GM23338 (cell line): Measurements from ENCODE around the gene BCOR.

Experiments used
- CREB1 ChIP-seq: fragments of 250-450 bp; sonication (Bioruptor Pico); IDR thresholded peaks from 2 replicates; pipeline ENCODE4 v1.5.0; 2020; ENCODE audit warnings: low read depth, mild to moderate bottlenecking, moderate library complexity
- EZH2 ChIP-seq: fragments of 200-600 bp; sonication (generic); IDR thresholded peaks from one replicate; pipeline ENCODE4 v1.8.0; 2017; ENCODE audit warnings: antibody characterized with exemption, mild to moderate bottlenecking, low read depth; ENCODE audit not compliant: unreplicated experiment
- EZH2phosphoT487 ChIP-seq: fragments of 200-600 bp; sonication (generic); IDR thresholded peaks from one replicate; pipeline ENCODE4 v1.8.1; 2018; ENCODE audit warnings: antibody characterized with exemption; ENCODE audit not compliant: unreplicated experiment
- JUNB ChIP-seq: IDR thresholded peaks from one replicate; pipeline ENCODE4 v1.6.1; 2016; ENCODE audit warnings: antibody characterized with exemption; ENCODE audit not compliant: unreplicated experiment
- NANOG ChIP-seq: IDR thresholded peaks from 2 replicates; pipeline ENCODE4 v1.6.1; 2016; ENCODE audit warnings: antibody characterized with exemption, borderline replicate concordance
- POLR2AphosphoS5 ChIP-seq: IDR thresholded peaks from 2 replicates; pipeline ENCODE4 v1.6.1; 2016; ENCODE audit warnings: antibody characterized with exemption, low read depth
- STAT1 ChIP-seq: IDR thresholded peaks from one replicate; pipeline ENCODE4 v1.6.1; 2016; ENCODE audit warnings: antibody characterized with exemption; ENCODE audit not compliant: unreplicated experiment
- ZNF114 ChIP-seq: fragments of 250-450 bp; sonication (Bioruptor Pico); IDR thresholded peaks from 2 replicates; pipeline ENCODE4 v1.5.0; 2020; ENCODE audit warnings: mild to moderate bottlenecking, moderate library complexity
- ZNF331 ChIP-seq: fragments of 250-450 bp; sonication (Bioruptor Pico); IDR thresholded peaks from 2 replicates; pipeline ENCODE4 v1.5.0; 2020; ENCODE audit warnings: low read depth, mild to moderate bottlenecking, moderate library complexity
- TF ChIP-seq, protein P1 (sequence below), 2 experiments: fragments of 200-600 bp in 1 of 2; sonication (generic) in 1 of 2; conservative IDR thresholded peaks; 2 replicates each; pipeline versions ENCODE4 v1.5.1 to v1.6.1; 2016 to 2017; ENCODE audit warnings: antibody characterized with exemption in 2 of 2, low read depth in 2 of 2, mild to moderate bottlenecking in 2 of 2, moderate library complexity in 1 of 2
- TF ChIP-seq, protein P2 (sequence below): IDR thresholded peaks from one replicate; pipeline ENCODE4 v1.6.1; 2018; ENCODE audit warnings: antibody characterized with exemption; ENCODE audit not compliant: unreplicated experiment
- TF ChIP-seq, protein P3 (sequence below): IDR thresholded peaks from 2 replicates; pipeline ENCODE4 v1.6.1; 2016; ENCODE audit warnings: antibody characterized with exemption

DNA sequence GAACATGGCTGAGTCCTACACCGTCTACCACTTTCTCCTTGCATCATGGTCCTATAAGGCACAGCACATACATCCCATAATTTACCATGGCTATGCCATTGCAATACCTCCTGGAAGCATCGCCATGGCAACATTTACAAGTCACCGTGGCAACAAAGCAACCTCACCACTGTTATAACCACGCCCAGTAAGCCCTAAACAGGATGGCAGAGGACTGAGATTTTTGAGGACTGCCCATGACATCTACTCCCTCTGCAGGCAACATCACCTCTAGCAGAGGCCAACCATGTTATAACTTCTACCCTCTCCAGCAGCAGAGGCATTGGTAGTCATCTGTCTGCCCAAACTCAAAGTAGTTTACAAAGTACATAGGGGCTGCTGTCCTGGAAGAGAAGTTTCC lies 29.7 kb downstream of the BCOR start:
- TF ChIP-seq, protein P1, sequence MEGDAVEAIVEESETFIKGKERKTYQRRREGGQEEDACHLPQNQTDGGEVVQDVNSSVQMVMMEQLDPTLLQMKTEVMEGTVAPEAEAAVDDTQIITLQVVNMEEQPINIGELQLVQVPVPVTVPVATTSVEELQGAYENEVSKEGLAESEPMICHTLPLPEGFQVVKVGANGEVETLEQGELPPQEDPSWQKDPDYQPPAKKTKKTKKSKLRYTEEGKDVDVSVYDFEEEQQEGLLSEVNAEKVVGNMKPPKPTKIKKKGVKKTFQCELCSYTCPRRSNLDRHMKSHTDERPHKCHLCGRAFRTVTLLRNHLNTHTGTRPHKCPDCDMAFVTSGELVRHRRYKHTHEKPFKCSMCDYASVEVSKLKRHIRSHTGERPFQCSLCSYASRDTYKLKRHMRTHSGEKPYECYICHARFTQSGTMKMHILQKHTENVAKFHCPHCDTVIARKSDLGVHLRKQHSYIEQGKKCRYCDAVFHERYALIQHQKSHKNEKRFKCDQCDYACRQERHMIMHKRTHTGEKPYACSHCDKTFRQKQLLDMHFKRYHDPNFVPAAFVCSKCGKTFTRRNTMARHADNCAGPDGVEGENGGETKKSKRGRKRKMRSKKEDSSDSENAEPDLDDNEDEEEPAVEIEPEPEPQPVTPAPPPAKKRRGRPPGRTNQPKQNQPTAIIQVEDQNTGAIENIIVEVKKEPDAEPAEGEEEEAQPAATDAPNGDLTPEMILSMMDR (conservative IDR thresholded peaks at IDR 0.05; ENCODE audit: low read depth in 2 of 2), result no peak
- no peak for TF ChIP-seq STAT1
- TF ChIP-seq EZH2, result no peak
- no peak for TF ChIP-seq EZH2phosphoT487
- TF ChIP-seq ZNF114 (CRISPR knock-in tag), result no peak
- no peak for TF ChIP-seq JUNB
- no peak for TF ChIP-seq POLR2AphosphoS5
- no peak for TF ChIP-seq NANOG
- TF ChIP-seq, protein P2, sequence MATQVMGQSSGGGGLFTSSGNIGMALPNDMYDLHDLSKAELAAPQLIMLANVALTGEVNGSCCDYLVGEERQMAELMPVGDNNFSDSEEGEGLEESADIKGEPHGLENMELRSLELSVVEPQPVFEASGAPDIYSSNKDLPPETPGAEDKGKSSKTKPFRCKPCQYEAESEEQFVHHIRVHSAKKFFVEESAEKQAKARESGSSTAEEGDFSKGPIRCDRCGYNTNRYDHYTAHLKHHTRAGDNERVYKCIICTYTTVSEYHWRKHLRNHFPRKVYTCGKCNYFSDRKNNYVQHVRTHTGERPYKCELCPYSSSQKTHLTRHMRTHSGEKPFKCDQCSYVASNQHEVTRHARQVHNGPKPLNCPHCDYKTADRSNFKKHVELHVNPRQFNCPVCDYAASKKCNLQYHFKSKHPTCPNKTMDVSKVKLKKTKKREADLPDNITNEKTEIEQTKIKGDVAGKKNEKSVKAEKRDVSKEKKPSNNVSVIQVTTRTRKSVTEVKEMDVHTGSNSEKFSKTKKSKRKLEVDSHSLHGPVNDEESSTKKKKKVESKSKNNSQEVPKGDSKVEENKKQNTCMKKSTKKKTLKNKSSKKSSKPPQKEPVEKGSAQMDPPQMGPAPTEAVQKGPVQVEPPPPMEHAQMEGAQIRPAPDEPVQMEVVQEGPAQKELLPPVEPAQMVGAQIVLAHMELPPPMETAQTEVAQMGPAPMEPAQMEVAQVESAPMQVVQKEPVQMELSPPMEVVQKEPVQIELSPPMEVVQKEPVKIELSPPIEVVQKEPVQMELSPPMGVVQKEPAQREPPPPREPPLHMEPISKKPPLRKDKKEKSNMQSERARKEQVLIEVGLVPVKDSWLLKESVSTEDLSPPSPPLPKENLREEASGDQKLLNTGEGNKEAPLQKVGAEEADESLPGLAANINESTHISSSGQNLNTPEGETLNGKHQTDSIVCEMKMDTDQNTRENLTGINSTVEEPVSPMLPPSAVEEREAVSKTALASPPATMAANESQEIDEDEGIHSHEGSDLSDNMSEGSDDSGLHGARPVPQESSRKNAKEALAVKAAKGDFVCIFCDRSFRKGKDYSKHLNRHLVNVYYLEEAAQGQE, result no peak
- TF ChIP-seq ZNF331 (CRISPR knock-in tag), result no peak
- TF ChIP-seq CREB1 (CRISPR knock-in tag), result no peak
- TF ChIP-seq, protein P3, sequence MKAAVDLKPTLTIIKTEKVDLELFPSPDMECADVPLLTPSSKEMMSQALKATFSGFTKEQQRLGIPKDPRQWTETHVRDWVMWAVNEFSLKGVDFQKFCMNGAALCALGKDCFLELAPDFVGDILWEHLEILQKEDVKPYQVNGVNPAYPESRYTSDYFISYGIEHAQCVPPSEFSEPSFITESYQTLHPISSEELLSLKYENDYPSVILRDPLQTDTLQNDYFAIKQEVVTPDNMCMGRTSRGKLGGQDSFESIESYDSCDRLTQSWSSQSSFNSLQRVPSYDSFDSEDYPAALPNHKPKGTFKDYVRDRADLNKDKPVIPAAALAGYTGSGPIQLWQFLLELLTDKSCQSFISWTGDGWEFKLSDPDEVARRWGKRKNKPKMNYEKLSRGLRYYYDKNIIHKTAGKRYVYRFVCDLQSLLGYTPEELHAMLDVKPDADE, result no peak
